HG03066 (cell line): ENCODE measurements around the gene LTBP4.
"Not testable (repeated sequence)": the region's sequence is repeated elsewhere in the genome, so short reads cannot be mapped to it uniquely, and the experiment has no call there.

Experiments
- ATAC-seq: cut with Tn5 transposase; IDR thresholded peaks from one replicate; pipeline ENCODE4 v1.9.1; 2021; ENCODE audit warnings: low read depth; ENCODE audit not compliant: unreplicated experiment

LTBP4 gene, protein sequence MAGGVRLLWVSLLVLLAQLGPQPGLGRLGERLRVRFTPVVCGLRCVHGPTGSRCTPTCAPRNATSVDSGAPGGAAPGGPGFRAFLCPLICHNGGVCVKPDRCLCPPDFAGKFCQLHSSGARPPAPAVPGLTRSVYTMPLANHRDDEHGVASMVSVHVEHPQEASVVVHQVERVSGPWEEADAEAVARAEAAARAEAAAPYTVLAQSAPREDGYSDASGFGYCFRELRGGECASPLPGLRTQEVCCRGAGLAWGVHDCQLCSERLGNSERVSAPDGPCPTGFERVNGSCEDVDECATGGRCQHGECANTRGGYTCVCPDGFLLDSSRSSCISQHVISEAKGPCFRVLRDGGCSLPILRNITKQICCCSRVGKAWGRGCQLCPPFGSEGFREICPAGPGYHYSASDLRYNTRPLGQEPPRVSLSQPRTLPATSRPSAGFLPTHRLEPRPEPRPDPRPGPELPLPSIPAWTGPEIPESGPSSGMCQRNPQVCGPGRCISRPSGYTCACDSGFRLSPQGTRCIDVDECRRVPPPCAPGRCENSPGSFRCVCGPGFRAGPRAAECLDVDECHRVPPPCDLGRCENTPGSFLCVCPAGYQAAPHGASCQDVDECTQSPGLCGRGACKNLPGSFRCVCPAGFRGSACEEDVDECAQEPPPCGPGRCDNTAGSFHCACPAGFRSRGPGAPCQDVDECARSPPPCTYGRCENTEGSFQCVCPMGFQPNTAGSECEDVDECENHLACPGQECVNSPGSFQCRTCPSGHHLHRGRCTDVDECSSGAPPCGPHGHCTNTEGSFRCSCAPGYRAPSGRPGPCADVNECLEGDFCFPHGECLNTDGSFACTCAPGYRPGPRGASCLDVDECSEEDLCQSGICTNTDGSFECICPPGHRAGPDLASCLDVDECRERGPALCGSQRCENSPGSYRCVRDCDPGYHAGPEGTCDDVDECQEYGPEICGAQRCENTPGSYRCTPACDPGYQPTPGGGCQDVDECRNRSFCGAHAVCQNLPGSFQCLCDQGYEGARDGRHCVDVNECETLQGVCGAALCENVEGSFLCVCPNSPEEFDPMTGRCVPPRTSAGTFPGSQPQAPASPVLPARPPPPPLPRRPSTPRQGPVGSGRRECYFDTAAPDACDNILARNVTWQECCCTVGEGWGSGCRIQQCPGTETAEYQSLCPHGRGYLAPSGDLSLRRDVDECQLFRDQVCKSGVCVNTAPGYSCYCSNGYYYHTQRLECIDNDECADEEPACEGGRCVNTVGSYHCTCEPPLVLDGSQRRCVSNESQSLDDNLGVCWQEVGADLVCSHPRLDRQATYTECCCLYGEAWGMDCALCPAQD (N-terminal part only)

DNA sequence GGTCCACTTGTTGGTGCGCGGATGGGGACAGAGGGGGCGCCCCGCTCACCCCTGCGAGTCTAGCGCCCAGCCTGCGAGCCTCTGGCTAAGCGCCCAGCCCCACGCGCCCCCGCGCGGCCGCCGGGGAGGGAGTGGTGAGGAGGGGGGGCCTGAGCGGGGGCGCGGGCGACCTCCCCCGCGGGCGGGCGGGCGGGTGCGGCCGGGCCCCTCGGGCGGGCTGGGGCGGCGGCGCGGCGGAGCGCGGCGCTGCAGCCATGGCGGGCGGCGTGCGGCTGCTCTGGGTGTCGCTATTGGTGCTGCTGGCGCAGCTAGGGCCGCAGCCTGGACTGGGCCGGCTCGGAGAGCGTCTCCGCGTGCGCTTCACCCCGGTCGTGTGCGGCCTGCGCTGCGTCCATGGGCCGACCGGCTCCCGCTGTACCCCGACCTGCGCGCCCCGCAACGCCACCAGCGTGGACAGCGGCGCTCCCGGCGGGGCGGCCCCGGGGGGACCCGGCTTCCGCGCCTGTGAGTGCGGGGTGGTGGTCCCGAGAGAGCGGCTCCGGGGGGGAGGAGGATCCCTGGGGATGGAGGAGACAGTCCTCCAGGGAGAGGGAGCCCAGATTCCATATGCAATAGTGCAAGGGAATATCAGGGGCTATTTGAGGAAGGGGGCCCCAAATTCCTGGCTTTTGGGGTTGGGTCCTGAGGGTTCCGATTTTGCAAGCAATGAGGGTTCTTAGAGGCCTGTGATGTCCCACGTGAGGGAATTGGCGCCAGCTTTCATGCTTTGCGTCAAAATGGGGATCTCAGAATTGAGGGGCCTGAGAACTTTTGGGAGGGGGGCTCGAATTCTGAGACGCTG is at the start of gene LTBP4:
LTBP4 (plus strand) TSS at position 236 of the 841 bp plus-strand sequence; CDS start at position 255, 19 bp downstream.
- no peak for ATAC-seq

DNA sequence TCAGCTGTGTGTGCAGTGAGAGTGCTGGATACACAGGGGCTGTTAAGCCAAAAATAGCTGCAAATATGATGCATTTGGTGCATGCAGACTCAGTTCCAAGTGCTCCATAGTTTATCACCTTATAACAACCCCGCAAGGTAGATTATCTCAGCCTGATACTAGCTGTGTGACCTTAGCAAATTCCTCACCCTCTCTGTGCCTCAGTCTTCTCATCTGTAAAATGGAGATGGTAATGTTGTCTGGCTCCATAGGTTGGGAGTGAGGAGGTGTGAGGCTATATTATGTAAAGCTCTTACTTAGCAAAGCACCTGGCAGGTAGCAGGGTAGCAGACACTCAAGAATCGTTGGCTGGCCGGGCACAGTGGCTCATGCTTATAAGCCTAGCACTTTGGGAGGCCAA is 48.3 kb upstream of the LTBP4 start:
- no peak for ATAC-seq

DNA sequence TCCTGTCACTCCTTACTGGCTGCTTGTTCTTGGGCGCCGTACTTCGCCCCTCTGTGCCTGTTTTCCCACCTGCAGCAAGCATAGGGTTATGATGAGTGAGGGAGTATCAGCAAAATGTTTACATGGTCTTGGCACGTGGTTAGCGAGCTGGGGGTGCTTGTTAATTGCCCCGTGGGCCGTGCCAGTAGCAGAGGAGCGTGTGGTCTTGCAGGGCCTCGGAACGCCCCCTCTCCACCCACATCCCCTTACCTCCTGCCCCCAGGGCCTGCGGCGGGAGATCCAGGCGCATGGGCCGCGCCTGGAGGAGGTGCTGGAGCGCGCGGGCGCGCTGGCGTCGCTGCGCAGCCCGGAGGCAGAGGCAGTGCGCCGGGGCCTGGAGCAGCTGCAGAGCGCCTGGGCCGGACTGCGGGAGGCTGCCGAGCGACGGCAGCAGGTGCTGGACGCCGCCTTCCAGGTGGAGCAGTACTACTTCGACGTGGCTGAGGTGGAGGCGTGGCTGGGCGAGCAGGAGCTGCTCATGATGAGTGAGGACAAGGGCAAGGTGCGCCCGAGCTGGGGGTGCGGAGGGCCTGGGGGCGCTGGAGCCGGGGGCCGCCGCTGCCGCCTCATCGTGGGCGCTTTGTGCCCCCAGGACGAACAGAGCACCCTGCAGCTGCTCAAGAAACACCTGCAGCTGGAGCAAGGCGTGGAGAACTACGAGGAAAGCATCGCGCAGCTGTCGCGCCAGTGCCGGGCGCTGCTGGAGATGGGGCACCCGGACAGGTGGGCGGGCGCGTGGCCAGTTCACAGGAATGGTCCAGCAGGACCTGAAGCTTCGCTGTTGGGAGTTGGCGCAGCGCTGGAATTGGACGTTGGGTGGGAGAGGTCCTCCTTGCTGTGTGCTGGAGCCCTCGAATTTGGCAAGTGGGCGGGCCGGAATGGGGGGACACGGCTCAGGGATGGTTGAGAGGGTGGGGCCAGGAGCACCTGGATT is 47.0 kb upstream of the LTBP4 start:
- ATAC-seq = no peak

DNA sequence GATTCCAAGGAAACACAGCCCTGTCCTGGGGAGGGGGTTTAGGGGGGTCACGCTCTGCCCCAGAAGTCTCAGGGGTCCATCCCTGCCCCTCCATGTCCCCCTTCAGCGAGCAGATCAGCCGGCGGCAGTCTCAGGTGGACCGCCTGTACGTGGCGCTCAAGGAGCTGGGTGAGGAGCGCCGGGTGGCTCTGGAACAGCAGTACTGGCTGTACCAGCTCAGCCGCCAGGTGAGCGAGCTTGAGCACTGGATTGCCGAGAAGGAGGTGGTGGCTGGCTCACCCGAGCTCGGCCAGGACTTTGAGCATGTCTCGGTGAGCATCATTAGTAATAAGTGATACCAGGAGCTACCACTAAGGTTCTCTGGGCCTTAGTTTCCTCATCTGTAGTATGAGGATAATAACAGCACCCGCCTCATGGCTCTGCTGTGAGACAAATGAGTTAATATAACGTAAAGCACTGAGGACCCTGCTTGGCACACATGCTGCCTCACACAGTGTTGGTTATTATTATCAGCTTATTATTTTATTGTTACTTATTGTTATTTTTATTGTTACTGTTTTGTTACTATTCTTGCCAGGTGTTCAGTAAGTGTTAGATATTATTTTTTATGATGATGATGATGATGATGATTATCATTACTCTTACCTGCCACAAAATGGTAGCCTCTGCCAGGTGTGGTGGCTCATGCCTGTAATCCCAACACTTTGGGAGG is 45.0 kb upstream of the LTBP4 start:
- no peak for ATAC-seq

DNA sequence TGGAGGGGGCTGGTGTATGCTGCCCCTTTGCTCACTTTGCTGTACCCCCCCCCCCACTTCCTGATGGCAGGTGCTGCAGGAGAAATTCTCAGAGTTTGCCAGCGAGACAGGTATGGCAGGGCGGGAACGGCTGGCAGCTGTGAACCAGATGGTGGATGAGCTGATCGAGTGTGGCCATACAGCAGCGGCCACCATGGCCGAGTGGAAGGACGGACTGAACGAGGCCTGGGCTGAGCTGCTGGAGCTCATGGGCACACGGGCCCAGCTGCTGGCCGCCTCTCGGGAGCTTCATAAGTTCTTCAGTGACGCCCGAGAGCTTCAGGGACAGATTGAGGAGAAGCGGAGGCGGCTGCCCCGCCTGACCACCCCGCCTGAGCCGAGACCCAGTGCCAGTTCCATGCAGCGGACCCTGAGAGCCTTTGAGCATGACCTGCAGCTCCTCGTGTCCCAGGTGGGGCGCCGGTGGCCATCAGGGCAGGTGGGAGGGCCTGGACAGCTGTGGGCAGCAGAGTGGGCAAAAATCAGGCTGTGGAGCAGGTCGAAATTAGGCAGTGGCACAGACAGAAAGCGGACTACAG is 44.1 kb upstream of the LTBP4 start:
- no peak for ATAC-seq

DNA sequence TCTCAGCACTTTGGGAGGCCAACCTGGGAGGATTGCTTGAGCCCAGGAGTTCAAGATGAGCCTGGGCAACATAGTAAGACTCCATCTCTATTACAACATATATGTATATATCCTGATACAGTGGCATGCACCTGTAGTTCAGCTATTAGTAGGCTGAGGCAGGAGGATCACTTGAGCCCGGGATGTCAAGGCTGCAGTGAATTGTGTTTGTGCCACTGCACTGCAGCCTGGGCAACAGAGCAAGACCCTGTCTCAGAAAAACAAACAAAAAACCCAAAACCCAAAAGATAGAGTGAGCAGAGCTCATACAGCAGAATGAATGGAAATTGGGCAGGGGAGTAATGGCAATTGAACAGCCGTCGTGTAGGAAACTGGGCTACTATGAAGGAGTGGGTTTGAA is 41.8 kb upstream of the LTBP4 start:
- ATAC-seq = no peak

DNA sequence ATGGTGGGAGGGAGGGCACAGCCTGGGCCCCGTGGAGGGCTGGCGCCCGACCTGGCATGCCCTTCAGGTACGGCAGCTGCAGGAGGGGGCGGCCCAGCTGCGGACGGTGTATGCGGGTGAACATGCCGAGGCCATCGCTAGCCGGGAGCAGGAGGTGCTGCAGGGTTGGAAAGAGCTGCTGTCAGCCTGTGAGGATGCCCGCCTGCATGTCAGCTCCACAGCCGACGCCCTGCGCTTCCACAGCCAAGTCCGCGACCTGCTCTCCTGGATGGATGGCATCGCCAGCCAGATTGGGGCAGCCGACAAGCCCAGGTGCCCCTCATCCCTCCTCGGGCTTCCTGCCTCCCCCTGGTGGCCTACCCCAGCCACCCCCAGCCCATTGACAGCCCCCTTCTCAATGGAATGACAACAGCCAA is 41.1 kb upstream of the LTBP4 start:
- ATAC-seq = no peak

DNA sequence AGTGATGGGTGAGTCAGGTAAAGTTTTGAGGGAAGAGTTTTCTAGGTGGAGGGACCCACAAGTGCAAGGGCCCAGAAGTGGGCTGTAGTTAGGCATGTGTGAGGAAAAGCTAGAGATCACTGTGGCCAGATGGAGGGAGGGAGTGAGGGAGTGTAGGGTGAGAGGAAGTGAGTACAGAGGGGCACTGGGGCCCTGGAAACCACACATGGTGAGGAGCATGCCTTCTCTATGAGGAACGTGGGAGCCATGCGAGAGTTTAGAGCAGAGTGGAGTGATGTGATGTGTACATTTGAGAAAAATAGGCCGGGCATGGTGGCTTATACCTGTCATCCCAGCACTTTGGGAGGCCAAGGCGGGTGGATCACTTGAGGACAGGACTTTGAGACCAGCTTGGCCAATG is 39.2 kb upstream of the LTBP4 start:
- no peak for ATAC-seq

DNA sequence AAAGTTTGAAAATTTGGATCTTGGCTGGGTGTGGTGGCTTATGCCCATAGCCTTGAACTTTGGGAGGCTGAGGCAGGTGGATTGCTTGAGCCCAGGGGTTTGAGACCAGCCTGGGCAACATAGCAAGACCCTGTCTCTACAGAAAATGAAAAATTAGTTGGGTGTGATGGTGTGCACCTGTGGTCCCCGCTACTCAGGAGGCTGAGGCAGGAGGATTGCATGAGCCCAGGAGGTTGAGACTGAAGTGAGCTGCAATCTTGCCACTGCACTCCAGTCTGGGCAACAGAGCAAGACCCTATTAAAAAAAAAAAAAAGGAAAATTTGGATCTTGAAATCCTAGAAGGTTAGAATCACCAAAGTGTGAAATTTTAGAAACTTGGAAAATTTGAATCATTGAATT is 36.6 kb upstream of the LTBP4 start:
- not testable (repeated sequence) for ATAC-seq

DNA sequence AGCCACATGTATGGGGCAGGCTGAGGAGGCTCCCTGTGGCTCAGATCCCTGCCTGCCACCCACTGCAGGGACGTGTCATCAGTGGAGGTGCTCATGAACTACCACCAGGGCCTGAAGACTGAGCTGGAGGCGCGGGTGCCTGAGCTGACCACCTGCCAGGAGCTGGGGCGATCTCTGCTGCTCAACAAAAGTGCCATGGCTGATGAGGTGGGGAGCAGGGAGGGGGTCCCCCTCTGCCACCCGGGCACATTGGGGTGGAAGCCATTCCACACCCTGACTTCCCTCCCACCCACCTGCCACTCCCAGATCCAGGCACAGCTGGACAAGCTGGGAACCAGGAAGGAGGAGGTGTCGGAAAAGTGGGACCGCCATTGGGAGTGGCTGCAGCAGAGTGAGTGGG is 35.8 kb upstream of the LTBP4 start:
- no peak for ATAC-seq

DNA sequence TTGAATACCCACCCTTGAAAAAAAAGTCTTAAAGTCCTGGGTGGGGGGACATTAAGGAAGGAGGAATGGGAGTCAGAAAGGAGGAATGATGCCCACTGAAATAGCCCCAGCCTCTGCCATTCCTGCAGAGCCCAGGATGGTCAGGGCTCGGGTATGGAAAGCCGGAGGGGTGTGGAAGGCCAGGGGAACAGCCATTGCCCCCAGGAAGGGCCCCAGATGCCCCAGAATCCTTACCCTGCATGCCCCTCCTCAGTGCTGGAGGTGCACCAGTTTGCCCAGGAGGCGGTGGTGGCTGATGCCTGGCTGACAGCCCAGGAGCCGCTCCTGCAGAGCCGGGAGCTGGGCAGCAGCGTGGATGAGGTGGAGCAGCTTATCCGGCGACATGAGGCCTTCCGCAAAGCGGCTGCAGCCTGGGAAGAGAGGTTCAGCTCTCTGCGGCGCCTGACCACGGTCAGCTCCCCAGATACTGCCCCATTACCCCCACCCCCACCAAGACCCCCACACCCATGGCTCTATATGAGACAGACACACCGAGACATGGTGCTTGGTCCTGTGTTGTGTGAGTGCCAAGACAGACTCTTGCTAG is 35.2 kb upstream of the LTBP4 start:
- ATAC-seq = no peak

DNA sequence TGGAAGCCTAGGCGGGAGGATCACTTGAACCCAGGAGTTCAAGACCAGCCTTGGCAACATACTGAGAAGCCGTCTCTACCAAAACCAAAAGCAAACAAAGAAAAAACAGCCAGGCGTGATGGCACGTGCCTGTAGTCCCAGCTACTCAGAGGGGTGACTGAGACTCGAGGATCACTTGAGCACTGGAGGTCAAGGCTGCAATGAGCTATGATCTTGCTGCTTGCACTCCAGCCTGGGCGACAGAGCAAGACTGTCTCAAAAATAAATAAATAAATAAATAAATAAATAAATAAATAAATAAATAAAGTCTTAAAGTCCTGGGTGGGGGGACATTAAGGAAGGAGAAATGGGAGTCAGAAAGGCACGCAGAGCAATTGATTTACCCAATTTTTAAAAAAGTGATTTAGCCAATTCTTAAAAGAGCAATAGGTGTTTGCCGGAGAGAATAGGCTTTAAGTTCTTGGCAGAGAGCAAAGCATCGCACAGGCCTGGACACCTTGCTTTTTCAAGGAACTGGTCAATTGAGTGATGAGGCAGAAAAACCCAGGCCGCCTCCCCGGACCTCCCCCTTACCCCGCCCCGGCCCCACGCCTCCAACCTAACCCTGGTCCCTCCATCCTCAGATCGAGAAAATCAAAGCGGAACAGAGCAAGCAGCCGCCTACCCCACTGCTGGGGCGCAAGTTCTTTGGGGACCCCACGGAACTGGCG is 34.0 kb upstream of the LTBP4 start:
- no peak for ATAC-seq

DNA sequence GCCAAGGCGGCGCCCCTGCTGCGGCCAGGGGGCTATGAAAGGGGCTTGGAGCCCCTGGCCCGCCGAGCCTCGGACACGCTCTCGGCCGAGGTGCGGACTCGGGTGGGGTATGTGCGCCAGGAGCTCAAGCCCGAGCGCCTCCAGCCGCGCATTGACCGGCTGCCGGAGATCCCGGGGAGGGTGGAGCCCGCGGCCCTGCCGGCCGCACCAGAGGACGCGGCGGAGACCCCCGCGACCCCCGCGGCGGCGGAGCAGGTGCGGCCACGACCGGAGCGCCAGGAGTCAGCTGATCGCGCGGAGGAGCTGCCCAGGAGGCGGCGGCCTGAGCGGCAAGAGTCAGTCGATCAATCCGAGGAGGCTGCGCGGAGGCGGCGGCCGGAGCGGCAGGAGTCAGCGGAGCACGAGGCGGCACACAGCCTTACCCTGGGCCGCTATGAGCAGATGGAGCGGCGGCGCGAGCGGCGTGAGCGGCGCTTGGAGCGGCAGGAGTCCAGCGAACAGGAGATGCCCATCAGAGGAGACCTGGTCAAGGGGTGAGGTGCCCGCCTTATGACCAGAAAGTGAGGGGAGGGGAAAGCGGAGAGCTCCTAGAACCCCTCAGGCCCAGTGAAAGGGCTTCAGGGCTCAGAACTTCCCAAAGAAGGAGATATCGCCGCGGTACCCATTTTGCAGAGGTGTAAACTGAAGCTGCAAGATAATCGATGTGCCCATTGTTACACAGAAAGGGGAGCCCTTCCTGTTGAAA is 33.2 kb upstream of the LTBP4 start:
- no peak for ATAC-seq

DNA sequence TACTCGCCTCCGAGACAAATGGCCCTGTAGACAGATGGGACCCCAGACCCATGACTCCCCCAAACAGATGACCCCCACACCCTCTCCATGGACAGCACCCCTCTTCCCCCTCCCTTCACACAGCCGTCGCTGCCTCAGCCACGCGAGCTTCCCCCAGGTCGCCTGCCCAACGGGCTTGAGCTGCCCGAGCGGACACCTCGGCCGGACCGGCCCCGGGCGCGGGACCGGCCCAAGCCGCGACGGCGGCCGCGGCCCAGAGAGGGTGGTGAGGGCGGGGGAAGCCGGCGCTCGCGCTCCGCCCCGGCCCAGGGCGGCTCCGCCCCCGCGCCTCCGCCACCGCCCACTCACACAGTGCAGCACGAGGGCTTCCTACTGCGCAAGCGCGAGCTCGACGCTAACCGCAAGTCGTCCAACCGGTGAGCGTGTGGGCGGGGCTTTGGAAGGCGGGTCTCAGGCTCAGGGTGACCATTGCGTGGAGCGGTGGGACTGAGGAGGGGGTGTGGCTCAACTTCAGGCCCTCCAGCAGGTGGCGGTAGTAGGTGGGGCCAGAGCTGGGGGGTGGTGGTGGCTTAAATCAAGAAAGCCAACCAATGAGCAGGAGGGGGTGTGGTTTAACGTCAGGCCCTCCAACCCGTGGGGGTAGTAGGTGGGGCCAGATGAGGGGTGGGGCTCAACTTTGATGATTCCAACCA is 30.7 kb upstream of the LTBP4 start:
- ATAC-seq = peak; percentile 70

DNA sequence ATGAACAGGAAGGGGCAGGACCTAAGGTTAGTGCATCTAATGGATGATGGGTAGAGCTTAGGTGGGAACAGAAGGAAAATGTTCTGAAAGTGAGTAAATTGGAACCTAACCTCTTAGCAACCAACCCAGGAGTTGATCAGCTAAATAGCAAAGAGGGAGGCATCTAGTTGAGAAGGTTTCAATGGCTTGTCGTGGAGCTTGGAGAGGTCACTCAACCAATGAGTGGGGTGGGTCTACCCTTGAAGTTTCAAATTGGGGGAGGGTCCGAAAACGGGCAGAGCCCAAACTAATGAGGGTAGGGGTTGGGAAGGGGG is 30.2 kb upstream of the LTBP4 start:
- no peak for ATAC-seq
